WTC11 (cell line): Measurements from ENCODE around the gene ACIN1. TPM values are rescaled to one million over a fixed set of nuclear protein-coding genes. Genes with fewer than 3 reads are reported as not detected.

Source experiments
- ATAC-seq: fragments of 200-7000 bp; cut with Tn5 transposase; 2 replicates; pipeline ENCODE4 v1.10.0; 2021; ENCODE audit warnings: mild to moderate bottlenecking, moderate library complexity
- CTCF ChIA-PET: fragments of 300-600 bp; sonication (Branson Sonifier 250); formaldehyde crosslinking; loops from one replicate; lab custom pipeline; 2021; ENCODE audit warnings: antibody characterized with exemption; lab: Charles Lee
- POLR2A ChIA-PET: fragments of 350-600 bp; sonication (Branson Sonifier 250); formaldehyde crosslinking; loops from one replicate; lab custom pipeline; 2021; ENCODE audit warnings: antibody characterized with exemption; lab: Charles Lee
- DNase-seq: peaks from one replicate; pipeline ENCODE4 v3.0.0; 2021; ENCODE audit warnings: low spot score
- H3K27ac Mint-ChIP-seq: 2 replicates; pipeline ENCODE4 v1.8.0; 2021; ENCODE audit warnings: mixed read lengths
- H3K27me3 Mint-ChIP-seq: 2 replicates; pipeline ENCODE4 v1.8.0; 2021; ENCODE audit warnings: low read depth, mild to moderate bottlenecking, moderate library complexity, mixed read lengths
- H3K36me3 Mint-ChIP-seq: 2 replicates; pipeline ENCODE4 v1.8.0; 2021; ENCODE audit warnings: mixed read lengths
- H3K4me1 Mint-ChIP-seq: 2 replicates; pipeline ENCODE4 v1.8.0; 2022; ENCODE audit warnings: mixed read lengths
- H3K4me3 Mint-ChIP-seq: 2 replicates; pipeline ENCODE4 v1.8.0; 2021; ENCODE audit warnings: mild to moderate bottlenecking, moderate library complexity, mixed read lengths
- H3K9me3 Mint-ChIP-seq: 2 replicates; pipeline ENCODE4 v1.8.0; 2021; ENCODE audit warnings: mixed read lengths
- ATF1 ChIP-seq: sonication (generic); formaldehyde crosslinking; IDR thresholded peaks from 2 replicates; pipeline ENCODE4 v1.8.1; 2023; ENCODE audit warnings: mild to moderate bottlenecking, moderate library complexity, missing genetic modification reagents
- CREM ChIP-seq: sonication (generic); formaldehyde crosslinking; IDR thresholded peaks from 2 replicates; pipeline ENCODE4 v1.8.1; 2022; ENCODE audit warnings: mild to moderate bottlenecking, missing genetic modification reagents, moderate library complexity
- EMX1 ChIP-seq: fragments of 250-450 bp; sonication (Bioruptor Pico); IDR thresholded peaks from 2 replicates; pipeline ENCODE4 v1.8.0; 2021; ENCODE audit warnings: mild to moderate bottlenecking
- FOXJ3 ChIP-seq: sonication (generic); formaldehyde crosslinking; IDR thresholded peaks from 2 replicates; pipeline ENCODE4 v1.9.0; 2021; ENCODE audit warnings: missing genetic modification reagents, mild to moderate bottlenecking, borderline replicate concordance
- GRHL2 ChIP-seq: fragments of 250-450 bp; sonication (Bioruptor Pico); IDR thresholded peaks from 2 replicates; pipeline ENCODE4 v1.8.0; 2022; ENCODE audit warnings: mild to moderate bottlenecking, moderate library complexity; ENCODE audit not compliant: insufficient replicate concordance, severe bottlenecking
- JUN ChIP-seq: sonication (generic); formaldehyde crosslinking; IDR thresholded peaks from 2 replicates; pipeline ENCODE4 v1.8.0; 2023; ENCODE audit warnings: mild to moderate bottlenecking, missing genetic modification reagents
- NFE2L1 ChIP-seq: sonication (generic); formaldehyde crosslinking; IDR thresholded peaks from 2 replicates; pipeline ENCODE4 v1.8.1; 2023; ENCODE audit warnings: missing genetic modification reagents
- TEAD4 ChIP-seq: sonication (generic); formaldehyde crosslinking; IDR thresholded peaks from 2 replicates; pipeline ENCODE4 v1.8.0; 2022; ENCODE audit warnings: mild to moderate bottlenecking, missing genetic modification reagents
- TP53 ChIP-seq: sonication (generic); formaldehyde crosslinking; IDR thresholded peaks from 2 replicates; pipeline ENCODE4 v1.8.1; 2023; ENCODE audit warnings: mild to moderate bottlenecking, missing genetic modification reagents
- total RNA-seq: library from RNA; stranded (reverse); gene quantifications from 3 replicates; pipeline ENCODE4 v1.2.3, GENCODE V29; 2021
- TF ChIP-seq, protein P1 (sequence below): fragments of 250-450 bp; sonication (Bioruptor Pico); IDR thresholded peaks from 2 replicates; pipeline ENCODE4 v1.9.0; 2021; ENCODE audit warnings: mild to moderate bottlenecking
- TF ChIP-seq, protein P2 (sequence below): sonication (generic); formaldehyde crosslinking; IDR thresholded peaks from 2 replicates; pipeline ENCODE4 v1.8.1; 2022; ENCODE audit warnings: mild to moderate bottlenecking, missing genetic modification reagents, moderate library complexity, borderline replicate concordance
- TF ChIP-seq, protein P3 (sequence below): fragments of 200-600 bp; IDR thresholded peaks from 2 replicates; pipeline ENCODE4 v1.8.0; 2022; ENCODE audit warnings: antibody characterized with exemption
- TF ChIP-seq, protein P4 (sequence below): sonication (generic); formaldehyde crosslinking; IDR thresholded peaks from 2 replicates; pipeline ENCODE4 v1.8.0; 2022; ENCODE audit warnings: mild to moderate bottlenecking, missing genetic modification reagents
- TF ChIP-seq, protein P5 (sequence below): sonication (generic); formaldehyde crosslinking; IDR thresholded peaks from 2 replicates; pipeline ENCODE4 v1.8.1; 2022; ENCODE audit warnings: low read depth, missing genetic modification reagents, borderline replicate concordance
- TF ChIP-seq, protein P6 (sequence below): sonication (generic); formaldehyde crosslinking; IDR thresholded peaks from 2 replicates; pipeline ENCODE4 v1.8.1; 2023; ENCODE audit warnings: mild to moderate bottlenecking, missing genetic modification reagents, borderline replicate concordance

The ACIN1 gene
- total RNA-seq, 1 experiment from 2014 or later, result 229 TPM

DNA sequence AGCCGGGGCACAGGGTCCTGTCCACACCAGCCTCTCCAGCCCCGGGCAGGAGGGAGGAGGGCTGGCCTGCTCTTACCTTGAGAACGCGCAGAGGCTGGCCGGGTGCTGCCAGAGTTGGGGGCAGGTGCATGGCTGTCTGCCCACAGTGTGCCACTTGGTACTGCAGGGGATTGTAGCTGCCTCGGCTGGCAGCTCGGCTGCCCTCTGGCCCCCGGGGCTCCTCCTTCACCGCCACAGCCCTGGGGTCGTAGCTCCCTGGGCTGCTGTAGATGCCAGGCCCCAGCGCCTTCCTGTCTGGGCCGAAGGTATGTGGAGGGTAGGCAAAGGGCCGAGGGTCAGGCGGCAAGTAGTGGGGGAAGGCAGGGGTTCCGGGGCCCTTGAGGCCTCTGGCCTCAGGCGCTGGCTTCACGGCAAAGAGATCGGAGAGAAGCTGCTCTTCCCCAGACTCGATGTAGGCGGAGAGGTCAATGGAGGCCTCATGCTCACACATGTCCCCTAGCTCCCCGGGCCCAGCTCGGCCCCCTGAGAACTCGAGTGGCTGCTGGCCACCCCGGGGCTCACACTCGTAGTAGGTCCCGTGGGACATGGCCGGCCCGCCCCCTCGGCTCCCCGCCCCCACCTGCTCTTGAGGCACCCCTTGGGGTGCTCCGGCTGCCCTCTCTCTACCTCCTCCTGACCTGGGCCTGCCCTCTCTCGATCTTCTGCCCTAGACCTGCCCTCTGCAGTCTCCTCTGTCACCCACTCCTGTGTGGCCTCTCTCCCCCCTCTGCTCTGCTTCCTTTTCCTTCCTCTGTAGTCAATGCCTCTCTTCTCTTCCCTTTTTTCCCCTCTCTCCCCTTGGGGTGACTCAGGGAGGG, 23.8 kb upstream of the ACIN1 start, which contains the start of gene CEBPE:
Gene CEBPE, minus strand, starts transcription at position 750 of the 857 bp plus-strand sequence. Its CDS starts 164 bp downstream, at position 586.
- DNase-seq (no peak), ATAC-seq (no peak)
- Mint-ChIP-seq H3K9me3 (no peaks in the 10 kb centered on the region), H3K27me3 (peaks cover 22% of the 10 kb centered on the region), H3K4me1 (peaks cover 56% of the 10 kb centered on the region), H3K36me3 (no peaks in the 10 kb centered on the region), H3K27ac (no peak within 1 kb of the TSS), H3K4me3 (no peak within 1 kb of the TSS)
- no peak for TF ChIP-seq FOXJ3 (CRISPR knock-in tag)
- TF ChIP-seq, protein P1, sequence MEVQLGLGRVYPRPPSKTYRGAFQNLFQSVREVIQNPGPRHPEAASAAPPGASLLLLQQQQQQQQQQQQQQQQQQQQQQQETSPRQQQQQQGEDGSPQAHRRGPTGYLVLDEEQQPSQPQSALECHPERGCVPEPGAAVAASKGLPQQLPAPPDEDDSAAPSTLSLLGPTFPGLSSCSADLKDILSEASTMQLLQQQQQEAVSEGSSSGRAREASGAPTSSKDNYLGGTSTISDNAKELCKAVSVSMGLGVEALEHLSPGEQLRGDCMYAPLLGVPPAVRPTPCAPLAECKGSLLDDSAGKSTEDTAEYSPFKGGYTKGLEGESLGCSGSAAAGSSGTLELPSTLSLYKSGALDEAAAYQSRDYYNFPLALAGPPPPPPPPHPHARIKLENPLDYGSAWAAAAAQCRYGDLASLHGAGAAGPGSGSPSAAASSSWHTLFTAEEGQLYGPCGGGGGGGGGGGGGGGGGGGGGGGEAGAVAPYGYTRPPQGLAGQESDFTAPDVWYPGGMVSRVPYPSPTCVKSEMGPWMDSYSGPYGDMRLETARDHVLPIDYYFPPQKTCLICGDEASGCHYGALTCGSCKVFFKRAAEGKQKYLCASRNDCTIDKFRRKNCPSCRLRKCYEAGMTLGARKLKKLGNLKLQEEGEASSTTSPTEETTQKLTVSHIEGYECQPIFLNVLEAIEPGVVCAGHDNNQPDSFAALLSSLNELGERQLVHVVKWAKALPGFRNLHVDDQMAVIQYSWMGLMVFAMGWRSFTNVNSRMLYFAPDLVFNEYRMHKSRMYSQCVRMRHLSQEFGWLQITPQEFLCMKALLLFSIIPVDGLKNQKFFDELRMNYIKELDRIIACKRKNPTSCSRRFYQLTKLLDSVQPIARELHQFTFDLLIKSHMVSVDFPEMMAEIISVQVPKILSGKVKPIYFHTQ (CRISPR knock-in tag), result no peak
- TF ChIP-seq, protein P2, sequence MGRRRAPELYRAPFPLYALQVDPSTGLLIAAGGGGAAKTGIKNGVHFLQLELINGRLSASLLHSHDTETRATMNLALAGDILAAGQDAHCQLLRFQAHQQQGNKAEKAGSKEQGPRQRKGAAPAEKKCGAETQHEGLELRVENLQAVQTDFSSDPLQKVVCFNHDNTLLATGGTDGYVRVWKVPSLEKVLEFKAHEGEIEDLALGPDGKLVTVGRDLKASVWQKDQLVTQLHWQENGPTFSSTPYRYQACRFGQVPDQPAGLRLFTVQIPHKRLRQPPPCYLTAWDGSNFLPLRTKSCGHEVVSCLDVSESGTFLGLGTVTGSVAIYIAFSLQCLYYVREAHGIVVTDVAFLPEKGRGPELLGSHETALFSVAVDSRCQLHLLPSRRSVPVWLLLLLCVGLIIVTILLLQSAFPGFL (CRISPR knock-in tag), result no peak
- TF ChIP-seq, protein P3, sequence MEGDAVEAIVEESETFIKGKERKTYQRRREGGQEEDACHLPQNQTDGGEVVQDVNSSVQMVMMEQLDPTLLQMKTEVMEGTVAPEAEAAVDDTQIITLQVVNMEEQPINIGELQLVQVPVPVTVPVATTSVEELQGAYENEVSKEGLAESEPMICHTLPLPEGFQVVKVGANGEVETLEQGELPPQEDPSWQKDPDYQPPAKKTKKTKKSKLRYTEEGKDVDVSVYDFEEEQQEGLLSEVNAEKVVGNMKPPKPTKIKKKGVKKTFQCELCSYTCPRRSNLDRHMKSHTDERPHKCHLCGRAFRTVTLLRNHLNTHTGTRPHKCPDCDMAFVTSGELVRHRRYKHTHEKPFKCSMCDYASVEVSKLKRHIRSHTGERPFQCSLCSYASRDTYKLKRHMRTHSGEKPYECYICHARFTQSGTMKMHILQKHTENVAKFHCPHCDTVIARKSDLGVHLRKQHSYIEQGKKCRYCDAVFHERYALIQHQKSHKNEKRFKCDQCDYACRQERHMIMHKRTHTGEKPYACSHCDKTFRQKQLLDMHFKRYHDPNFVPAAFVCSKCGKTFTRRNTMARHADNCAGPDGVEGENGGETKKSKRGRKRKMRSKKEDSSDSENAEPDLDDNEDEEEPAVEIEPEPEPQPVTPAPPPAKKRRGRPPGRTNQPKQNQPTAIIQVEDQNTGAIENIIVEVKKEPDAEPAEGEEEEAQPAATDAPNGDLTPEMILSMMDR, result no peak
- TF ChIP-seq NFE2L1 (CRISPR knock-in tag), result no peak
- no peak for TF ChIP-seq TEAD4 (CRISPR knock-in tag)
- TF ChIP-seq CREM (CRISPR knock-in tag), result no peak
- TF ChIP-seq TP53 (CRISPR knock-in tag), result no peak
- TF ChIP-seq ATF1 (CRISPR knock-in tag), result no peak
- ChIA-PET POLR2A (no interaction called here), CTCF (interaction anchor here (0.9 to 8.4 kb wide), 7 partner anchors 24 to 203 kb away, joined by 3 to 372 read pairs (median 7); partner anchors contain the start of genes ACIN1, C14orf119, PABPN1 and SLC7A8)

DNA sequence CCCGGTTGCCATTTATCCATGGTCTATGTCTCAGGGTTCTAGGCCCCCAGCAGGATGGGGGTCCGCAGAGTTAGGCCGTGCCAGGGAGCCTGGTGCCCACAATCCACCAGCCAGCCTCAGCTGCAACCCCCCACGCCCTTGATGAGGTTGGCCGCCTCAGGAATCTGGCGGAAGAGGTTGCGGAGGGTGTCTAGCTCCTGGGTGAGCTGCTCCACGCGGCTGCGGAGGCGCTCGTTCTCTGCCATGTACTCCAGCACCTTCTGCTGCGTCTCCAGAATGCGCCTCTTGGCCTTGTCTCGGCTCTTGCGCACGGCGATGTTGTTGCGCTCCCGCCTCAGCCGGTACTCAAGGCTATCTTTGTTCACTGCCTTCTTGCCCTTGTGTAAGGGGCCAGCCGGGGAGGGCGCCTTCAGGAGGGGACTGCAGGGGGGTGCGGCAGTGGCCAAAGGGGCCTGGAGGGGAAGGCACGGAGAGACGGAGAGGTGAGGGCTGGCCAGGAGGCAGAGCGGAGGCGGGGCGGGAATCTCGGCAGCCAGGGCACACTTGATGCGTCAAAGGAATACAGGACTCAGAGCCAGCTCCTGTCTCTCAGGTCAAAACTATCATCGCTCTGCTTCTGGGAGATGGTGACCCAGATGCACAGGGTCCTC, 22.6 kb upstream of the ACIN1 start:
- peaks cover 53% of the 10 kb centered on the region for H3K4me1 Mint-ChIP-seq
- H3K36me3 Mint-ChIP-seq, result no peaks in the 10 kb centered on the region
- H3K4me3 Mint-ChIP-seq, result no peak overlapping the region
- ATAC-seq, result no peak
- no peak for DNase-seq
- H3K27me3 Mint-ChIP-seq, result peaks cover 22% of the 10 kb centered on the region
- no peak overlapping the region for H3K27ac Mint-ChIP-seq
- no peaks in the 10 kb centered on the region for H3K9me3 Mint-ChIP-seq
- POLR2A ChIA-PET, result interaction anchor here (0.6 to 0.7 kb wide), 2 partner anchors 143 to 576 kb away, joined by 3 read pairs; no protein-coding TSS in a partner anchor
- CTCF ChIA-PET, result interaction anchor here (1.8 to 8.4 kb wide), 3 partner anchors 49 to 204 kb away, joined by 5 to 372 read pairs (median 6); partner anchors contain the start of genes PABPN1 and SLC7A8
- TF ChIP-seq, protein P4, sequence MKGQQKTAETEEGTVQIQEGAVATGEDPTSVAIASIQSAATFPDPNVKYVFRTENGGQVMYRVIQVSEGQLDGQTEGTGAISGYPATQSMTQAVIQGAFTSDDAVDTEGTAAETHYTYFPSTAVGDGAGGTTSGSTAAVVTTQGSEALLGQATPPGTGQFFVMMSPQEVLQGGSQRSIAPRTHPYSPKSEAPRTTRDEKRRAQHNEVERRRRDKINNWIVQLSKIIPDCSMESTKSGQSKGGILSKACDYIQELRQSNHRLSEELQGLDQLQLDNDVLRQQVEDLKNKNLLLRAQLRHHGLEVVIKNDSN (CRISPR knock-in tag), result no peak
- TF ChIP-seq, protein P5, sequence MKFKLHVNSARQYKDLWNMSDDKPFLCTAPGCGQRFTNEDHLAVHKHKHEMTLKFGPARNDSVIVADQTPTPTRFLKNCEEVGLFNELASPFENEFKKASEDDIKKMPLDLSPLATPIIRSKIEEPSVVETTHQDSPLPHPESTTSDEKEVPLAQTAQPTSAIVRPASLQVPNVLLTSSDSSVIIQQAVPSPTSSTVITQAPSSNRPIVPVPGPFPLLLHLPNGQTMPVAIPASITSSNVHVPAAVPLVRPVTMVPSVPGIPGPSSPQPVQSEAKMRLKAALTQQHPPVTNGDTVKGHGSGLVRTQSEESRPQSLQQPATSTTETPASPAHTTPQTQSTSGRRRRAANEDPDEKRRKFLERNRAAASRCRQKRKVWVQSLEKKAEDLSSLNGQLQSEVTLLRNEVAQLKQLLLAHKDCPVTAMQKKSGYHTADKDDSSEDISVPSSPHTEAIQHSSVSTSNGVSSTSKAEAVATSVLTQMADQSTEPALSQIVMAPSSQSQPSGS (CRISPR knock-in tag), result no peak
- no peak for TF ChIP-seq GRHL2 (CRISPR knock-in tag)
- no peak for TF ChIP-seq EMX1 (CRISPR knock-in tag)
- TF ChIP-seq, protein P6, sequence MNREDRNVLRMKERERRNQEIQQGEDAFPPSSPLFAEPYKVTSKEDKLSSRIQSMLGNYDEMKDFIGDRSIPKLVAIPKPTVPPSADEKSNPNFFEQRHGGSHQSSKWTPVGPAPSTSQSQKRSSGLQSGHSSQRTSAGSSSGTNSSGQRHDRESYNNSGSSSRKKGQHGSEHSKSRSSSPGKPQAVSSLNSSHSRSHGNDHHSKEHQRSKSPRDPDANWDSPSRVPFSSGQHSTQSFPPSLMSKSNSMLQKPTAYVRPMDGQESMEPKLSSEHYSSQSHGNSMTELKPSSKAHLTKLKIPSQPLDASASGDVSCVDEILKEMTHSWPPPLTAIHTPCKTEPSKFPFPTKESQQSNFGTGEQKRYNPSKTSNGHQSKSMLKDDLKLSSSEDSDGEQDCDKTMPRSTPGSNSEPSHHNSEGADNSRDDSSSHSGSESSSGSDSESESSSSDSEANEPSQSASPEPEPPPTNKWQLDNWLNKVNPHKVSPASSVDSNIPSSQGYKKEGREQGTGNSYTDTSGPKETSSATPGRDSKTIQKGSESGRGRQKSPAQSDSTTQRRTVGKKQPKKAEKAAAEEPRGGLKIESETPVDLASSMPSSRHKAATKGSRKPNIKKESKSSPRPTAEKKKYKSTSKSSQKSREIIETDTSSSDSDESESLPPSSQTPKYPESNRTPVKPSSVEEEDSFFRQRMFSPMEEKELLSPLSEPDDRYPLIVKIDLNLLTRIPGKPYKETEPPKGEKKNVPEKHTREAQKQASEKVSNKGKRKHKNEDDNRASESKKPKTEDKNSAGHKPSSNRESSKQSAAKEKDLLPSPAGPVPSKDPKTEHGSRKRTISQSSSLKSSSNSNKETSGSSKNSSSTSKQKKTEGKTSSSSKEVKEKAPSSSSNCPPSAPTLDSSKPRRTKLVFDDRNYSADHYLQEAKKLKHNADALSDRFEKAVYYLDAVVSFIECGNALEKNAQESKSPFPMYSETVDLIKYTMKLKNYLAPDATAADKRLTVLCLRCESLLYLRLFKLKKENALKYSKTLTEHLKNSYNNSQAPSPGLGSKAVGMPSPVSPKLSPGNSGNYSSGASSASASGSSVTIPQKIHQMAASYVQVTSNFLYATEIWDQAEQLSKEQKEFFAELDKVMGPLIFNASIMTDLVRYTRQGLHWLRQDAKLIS (CRISPR knock-in tag), result no peak
- TF ChIP-seq JUN (CRISPR knock-in tag), result no peak
